ENCODE measurements around the gene SORCS2. TPM values are rescaled to one million over a fixed set of nuclear protein-coding genes. Genes with fewer than 3 reads are reported as not detected.

SORCS2 gene
- total RNA-seq, 2 donors from 2014 or later: 1.5 to 1.7 TPM

DNA sequence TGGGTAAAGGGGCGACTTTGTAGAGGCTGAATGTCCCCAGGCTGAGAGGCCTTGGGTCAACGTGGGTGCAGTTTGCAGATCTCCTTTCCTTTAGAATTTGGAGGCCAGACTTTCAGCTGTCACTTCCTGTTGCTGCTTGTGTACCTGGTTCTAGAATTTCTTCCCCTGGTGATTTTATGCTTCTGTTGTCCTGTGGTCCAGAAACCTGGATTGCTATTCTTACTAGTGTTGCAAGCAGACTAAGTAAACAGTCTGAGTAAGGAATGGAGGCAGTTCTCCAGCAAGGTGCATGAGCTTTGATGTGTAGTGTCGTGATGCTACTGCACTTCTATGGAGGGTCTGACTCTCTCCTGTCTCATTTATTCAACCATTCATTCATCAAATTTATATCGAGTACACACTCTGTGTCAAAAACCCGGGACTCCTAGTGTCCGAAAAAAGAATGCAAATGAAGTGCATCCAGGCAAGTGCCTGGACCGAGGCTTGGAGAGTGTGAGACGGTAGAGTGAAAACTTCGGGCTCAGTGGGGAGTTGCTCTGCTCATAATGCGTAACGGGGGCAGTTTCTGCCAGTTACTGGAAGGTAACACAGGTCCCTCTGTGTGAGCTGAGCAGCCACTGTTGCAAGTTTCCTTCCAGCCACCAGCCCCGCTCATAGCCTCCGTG lies 83.3 kb downstream of the SORCS2 start:
- H3K27me3 ChIP-seq: no peaks in the 10 kb centered on the region
- no peak for DNase-seq (ENCODE audit: low spot score)
- H3K4me1 ChIP-seq: no peaks in the 10 kb centered on the region
- TF ChIP-seq, protein P1, sequence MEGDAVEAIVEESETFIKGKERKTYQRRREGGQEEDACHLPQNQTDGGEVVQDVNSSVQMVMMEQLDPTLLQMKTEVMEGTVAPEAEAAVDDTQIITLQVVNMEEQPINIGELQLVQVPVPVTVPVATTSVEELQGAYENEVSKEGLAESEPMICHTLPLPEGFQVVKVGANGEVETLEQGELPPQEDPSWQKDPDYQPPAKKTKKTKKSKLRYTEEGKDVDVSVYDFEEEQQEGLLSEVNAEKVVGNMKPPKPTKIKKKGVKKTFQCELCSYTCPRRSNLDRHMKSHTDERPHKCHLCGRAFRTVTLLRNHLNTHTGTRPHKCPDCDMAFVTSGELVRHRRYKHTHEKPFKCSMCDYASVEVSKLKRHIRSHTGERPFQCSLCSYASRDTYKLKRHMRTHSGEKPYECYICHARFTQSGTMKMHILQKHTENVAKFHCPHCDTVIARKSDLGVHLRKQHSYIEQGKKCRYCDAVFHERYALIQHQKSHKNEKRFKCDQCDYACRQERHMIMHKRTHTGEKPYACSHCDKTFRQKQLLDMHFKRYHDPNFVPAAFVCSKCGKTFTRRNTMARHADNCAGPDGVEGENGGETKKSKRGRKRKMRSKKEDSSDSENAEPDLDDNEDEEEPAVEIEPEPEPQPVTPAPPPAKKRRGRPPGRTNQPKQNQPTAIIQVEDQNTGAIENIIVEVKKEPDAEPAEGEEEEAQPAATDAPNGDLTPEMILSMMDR (IDR thresholded peaks at IDR 0.05): no peak
- no peak overlapping the region for H3K4me3 ChIP-seq
- no peaks in the 10 kb centered on the region for H3K36me3 ChIP-seq
- no peaks in the 10 kb centered on the region for H3K9me3 ChIP-seq
- no peak overlapping the region for H3K27ac ChIP-seq

DNA sequence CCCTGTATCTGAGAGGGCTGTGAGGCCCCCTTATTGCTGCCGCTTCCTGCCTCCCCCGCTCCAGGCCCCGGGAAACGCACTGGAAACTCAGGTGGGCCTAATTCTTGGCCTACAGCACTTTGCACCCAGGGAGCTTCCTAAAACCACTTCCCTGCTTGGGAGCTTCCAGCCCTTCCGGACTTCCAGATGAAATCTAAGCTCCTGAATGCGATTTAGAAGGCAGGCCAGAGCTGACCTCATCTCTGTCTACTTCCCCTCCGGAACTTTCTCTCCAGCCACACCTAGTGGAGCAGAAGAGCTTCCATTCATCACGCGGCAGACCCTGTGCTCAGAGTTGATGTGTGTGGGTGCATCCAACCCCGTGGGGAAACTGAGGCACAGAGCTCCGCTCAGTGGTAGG lies 84.2 kb downstream of the SORCS2 start:
- no peaks in the 10 kb centered on the region for H3K4me1 ChIP-seq
- H3K9me3 ChIP-seq: no peaks in the 10 kb centered on the region
- H3K36me3 ChIP-seq: no peaks in the 10 kb centered on the region
- no peak for DNase-seq (ENCODE audit: low spot score)
- TF ChIP-seq, protein P1 (IDR thresholded peaks at IDR 0.05): no peak
- no peak overlapping the region for H3K27ac ChIP-seq
- H3K4me3 ChIP-seq: no peak overlapping the region
- H3K27me3 ChIP-seq: no peaks in the 10 kb centered on the region

DNA sequence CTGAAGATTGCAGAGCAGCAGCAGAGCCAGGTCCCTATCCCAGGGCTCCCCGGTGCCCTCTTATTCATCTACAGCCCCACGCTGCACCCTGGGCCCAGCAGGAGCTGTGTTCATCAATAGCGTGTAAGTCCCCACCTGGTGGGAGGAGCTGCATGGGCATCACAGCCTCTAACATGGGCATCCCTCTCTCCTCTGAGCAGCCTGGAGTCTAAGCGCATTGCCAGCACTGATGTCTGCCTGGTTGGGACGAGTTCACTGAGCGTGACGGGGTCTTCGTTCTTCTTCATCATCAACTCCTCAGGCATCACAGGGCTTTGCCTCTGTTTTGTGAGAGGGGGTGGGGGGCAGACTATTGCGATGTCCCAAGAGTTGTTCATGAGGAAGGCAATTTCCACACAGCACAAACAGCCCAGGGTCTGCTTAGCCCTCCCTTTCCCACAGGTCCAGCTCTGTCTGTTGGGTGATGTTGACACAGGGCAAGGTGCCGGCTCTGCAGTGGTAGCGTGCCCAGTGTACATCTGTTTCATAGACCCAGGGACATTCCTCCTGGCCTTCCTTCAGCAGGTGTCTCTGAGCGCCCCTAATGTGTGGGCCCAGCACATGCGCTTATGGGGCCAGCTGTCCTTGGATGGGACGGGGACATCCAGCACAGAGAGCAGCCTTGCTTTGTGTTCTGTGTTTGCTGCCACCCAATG lies 85.9 kb downstream of the SORCS2 start:
- H3K4me1 ChIP-seq: no peaks in the 10 kb centered on the region
- DNase-seq (ENCODE audit: low spot score): no peak
- no peaks in the 10 kb centered on the region for H3K27me3 ChIP-seq
- H3K9me3 ChIP-seq: no peaks in the 10 kb centered on the region
- TF ChIP-seq, protein P1 (IDR thresholded peaks at IDR 0.05): no peak
- H3K27ac ChIP-seq: no peak overlapping the region
- no peaks in the 10 kb centered on the region for H3K36me3 ChIP-seq
- H3K4me3 ChIP-seq: no peak overlapping the region

DNA sequence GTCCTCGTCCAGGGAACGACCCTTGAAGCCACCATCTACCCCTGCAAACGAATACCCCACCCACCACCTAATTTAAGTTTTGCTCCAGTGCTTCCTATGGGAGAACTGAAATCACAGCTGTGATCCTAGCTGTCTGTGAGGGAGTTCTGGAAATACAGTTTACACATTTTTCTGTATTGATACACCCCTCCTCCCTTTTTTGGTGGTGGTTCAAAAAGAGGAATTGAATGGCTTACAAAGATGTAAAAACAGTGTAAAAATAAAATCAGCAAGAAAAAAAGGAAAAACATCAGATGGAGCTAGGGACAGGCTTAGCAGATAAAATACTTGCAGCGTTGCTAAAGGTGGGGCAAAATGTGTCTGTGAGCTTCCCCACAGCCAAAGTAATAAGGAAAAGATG lies 86.6 kb downstream of the SORCS2 start:
- no peaks in the 10 kb centered on the region for H3K4me1 ChIP-seq
- no peak overlapping the region for H3K4me3 ChIP-seq
- TF ChIP-seq, protein P1 (IDR thresholded peaks at IDR 0.05): no peak
- no peaks in the 10 kb centered on the region for H3K36me3 ChIP-seq
- H3K9me3 ChIP-seq: no peaks in the 10 kb centered on the region
- H3K27ac ChIP-seq: no peak overlapping the region
- no peak for DNase-seq (ENCODE audit: low spot score)
- no peaks in the 10 kb centered on the region for H3K27me3 ChIP-seq

DNA sequence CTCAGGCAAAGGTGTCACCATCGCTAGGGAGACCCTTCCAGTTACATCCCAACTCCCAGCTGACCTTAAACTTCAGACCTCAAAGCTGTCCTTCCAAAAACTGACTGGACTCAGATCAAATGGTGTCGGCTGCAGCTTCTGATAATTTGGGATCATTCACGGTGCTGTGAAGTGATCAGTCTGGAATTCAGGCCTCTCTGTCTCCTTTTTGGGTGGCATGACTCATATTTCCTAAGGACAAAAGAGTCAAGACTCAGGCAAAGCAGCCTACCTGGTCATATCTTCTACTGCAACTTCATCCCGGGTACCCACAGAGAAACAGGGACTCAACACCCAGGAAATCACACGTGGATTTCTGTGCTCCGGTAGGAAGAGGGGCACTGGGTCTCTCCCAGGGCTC lies 87.6 kb downstream of the SORCS2 start:
- H3K9me3 ChIP-seq: no peaks in the 10 kb centered on the region
- H3K4me1 ChIP-seq: no peaks in the 10 kb centered on the region
- no peak for DNase-seq (ENCODE audit: low spot score)
- TF ChIP-seq, protein P1 (IDR thresholded peaks at IDR 0.05): no peak
- no peak overlapping the region for H3K4me3 ChIP-seq
- H3K36me3 ChIP-seq: no peaks in the 10 kb centered on the region
- no peaks in the 10 kb centered on the region for H3K27me3 ChIP-seq
- H3K27ac ChIP-seq: no peak overlapping the region
